ENCODE data around the gene EXT2.

EXT2 gene

DNA sequence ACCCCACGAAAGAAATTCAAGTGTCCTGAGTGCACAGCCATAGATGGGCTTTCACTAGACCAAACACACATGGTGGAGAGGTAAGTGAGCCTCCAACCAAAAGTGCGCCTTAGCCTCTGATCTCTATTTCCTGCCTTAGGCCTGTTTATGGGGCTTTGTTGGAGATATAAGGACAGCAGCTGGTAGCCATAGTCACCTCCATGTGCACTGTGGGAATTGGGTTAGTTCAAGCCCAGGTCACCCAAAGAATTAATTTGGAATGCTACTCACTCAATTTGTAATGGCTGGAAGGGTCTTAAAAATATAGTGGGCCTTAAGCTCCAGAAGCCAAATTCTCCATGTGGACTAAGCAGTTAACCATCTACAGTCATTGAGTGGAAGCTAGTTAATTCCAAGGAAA is 140.8 kb downstream of the EXT2 start:
- TF ChIP-seq ZFX (IDR thresholded peaks at IDR 0.05) (no peak), CTCF (conservative IDR thresholded peaks at IDR 0.05) (no peak)
- no peak overlapping the region for H3K27ac ChIP-seq

DNA sequence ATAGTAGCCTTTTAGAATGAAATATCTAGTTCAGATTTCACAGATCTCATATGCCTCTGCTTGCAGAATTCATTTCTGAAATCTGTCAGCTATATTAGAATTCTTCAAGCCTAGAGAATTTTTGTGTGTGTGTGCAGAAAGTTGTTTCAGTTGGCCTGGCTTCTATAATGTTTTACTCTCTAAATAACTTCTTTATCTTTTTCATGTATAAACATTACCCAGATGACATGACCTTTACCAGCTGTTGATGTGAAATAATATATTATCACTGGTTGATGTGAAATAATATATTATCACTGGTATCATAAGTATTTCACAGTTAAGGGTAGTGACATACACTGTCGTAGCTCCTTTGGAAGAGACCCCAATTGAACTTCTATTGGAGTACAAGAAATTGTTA is 141.7 kb downstream of the EXT2 start:
- H3K27ac ChIP-seq = no peak overlapping the region
- no peak for TF ChIP-seq ZFX (IDR thresholded peaks at IDR 0.05)
- no peak for TF ChIP-seq CTCF (conservative IDR thresholded peaks at IDR 0.05)

DNA sequence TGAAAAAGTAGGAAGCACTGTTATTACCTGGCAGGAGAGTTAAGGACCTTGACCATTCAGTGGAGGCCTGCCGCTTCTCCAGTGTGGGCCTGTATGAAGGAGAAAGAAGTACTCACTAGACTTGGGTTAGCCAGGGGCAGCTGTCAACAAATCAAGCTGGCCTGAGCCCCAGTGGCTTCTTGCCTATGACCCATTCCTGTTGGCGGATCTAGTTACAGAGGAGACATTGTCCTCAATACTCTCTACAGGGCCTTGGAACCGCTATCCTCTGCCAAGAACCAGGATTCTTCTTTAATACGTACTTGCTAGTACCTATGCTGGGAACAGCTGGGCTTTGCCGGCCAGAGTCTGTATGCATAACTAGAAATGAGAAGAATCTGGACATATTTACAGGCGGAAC is 146.4 kb downstream of the EXT2 start:
- TF ChIP-seq CTCF (conservative IDR thresholded peaks at IDR 0.05) (no peak), ZFX (IDR thresholded peaks at IDR 0.05) (no peak)
- no peak overlapping the region for H3K27ac ChIP-seq

- no peak for TF ChIP-seq ZFX (IDR thresholded peaks at IDR 0.05)
- no peak for TF ChIP-seq CTCF (conservative IDR thresholded peaks at IDR 0.05)
- no peak overlapping the region for H3K27ac ChIP-seq
Observed at GRCh38 chr11:44243086-44243485, 147.6 kb downstream of the EXT2 start.

GRCh38 chr11:44243595-44244343 is 148.3 kb downstream of the EXT2 start:
- TF ChIP-seq CTCF (conservative IDR thresholded peaks at IDR 0.05) (no peak), ZFX (IDR thresholded peaks at IDR 0.05) (no peak)
- no peak overlapping the region for H3K27ac ChIP-seq

- TF ChIP-seq CTCF (conservative IDR thresholded peaks at IDR 0.05) (no peak), ZFX (IDR thresholded peaks at IDR 0.05) (no peak)
- no peak overlapping the region for H3K27ac ChIP-seq
Observed at GRCh38 chr11:44244639-44245310, 149.3 kb downstream of the EXT2 start.

DNA sequence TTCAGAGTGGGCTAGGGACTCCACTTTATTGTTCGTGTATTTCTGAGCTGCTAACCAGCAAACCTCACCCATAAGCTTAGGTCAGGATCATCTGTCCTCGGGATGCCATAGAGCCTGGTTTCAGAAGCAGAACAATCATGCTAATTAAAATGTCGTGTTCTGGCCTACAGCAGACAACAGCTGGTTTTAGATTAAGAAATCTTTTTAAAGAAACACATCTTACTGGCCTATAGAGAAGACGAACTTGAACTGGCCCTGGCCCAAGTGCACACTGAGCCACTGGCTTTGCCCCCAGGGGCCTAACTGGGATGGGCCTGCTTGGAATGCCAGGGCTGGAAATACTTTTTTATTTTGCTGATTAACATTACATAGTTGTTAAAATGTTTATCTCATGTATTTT is 151.2 kb downstream of the EXT2 start:
- TF ChIP-seq ZFX (IDR thresholded peaks at IDR 0.05) = no peak
- TF ChIP-seq CTCF (conservative IDR thresholded peaks at IDR 0.05) = no peak
- H3K27ac ChIP-seq = no peak overlapping the region

Measured in C4-2B (cell line).